Measurements from ENCODE around the gene AGK.

The AGK gene, protein sequence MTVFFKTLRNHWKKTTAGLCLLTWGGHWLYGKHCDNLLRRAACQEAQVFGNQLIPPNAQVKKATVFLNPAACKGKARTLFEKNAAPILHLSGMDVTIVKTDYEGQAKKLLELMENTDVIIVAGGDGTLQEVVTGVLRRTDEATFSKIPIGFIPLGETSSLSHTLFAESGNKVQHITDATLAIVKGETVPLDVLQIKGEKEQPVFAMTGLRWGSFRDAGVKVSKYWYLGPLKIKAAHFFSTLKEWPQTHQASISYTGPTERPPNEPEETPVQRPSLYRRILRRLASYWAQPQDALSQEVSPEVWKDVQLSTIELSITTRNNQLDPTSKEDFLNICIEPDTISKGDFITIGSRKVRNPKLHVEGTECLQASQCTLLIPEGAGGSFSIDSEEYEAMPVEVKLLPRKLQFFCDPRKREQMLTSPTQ

DNA sequence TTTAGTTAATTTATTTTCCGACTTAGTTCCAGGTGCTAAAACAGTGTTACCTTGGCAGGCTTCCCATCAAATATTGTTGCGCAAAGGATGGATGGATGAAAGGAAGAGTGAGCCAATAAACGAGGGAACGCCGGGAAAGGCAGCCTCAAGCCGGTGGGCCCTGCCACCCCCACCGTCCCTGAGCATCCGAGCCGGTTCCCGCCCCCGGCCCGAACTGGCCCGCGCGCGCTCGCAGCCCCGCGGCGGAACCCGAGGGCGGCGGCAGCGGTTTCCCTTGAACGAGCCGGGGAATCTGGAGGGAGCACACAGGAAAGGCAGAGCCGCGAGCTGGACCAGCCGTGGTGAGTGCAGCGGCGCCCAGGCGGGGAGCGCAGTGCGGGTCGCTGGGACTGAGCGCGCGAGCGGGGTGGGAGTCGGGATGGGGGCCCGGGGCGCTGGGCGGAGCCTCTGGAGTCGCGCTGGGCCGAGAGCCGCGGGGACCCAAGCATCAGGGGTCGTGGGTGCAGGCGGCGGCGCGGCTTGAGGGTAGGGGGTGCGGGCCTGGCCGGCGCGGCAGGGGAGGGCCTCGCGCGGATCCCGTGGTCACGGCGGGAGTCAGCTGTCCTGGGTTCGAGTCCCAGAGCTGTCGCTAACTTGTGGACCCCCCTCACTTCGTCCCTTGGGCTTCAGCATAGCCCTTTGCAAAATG lies at the start of gene AGK:
Gene AGK (plus strand): TSS at position 317 of the 688 bp plus-strand sequence. CDS start 4,057 bp downstream, outside the sequence.
- peak; percentile 79 for DNase-seq

DNA sequence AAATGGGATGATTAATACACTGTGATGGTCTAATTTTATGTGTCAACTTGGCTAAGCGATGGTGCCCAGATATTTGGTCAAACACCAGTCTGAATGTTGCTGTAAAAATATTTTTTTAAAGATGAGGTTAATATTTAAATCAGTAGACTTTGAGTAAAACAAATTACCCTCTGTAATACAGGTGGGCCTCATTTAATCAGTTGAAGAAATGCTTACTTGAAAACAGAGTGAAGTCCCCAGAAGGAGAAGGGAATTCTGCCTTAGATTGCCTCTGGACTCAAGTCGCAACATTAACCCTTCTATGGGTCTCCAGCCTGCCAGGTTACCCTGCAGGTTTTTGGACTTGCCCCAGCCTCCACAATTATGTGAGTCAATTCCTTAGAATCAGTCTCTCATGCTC lies 49.8 kb upstream of the AGK start:
- no peak for DNase-seq

DNA sequence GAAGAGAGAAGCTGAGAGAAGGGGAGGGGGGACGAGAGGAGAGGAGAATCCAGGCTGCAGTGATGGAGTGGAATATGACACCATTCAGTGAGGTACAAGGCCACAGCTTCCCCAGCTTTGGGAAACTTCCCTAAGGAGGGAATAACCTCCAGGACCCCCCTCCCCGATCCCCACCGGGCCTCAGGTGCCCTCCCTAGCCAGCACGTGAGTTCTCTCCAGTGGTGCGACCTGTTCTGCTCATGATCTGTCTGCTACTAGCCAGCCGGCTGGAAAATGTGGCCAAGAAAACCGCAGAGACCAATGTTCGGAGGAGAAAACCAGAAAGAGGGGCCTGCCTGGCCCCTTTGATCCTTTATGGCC lies 39.9 kb upstream of the AGK start:
- DNase-seq = no peak

DNA sequence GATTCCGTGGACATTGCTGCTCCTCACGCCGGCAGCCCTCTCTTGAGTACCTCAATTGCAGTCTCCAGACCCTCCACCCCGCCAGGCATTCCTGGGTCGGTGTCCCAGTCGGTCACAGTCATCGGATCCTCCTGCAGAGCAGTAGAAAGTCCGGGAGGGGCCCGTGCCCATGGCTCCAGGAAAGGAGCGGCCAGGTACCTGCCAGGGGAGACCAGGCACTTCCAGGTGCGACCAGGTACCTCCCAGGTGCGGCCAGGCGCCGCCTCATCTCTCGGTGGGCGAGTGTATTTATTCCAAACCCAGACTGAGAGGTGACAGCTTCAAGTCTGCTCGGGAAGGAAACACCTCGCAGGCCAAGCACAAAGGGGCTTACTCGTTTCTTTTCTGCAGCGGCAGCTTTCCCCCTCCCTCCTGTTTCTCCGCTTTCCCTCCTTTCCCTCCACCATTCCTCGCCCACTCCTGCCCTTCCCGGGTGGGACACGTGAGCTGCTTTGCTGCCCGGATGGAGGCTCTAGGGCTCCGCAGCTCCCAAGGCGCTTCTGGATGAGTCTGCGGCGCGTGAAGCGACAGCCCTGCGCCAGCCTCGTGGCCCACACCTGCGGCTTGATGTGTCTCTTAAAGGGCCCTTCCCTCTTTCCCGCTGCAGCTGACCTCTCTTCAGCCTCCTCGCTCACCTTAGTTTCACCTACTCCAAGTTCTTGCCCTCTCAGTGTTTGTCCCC lies 39.4 kb upstream of the AGK start:
- no peak for DNase-seq

DNA sequence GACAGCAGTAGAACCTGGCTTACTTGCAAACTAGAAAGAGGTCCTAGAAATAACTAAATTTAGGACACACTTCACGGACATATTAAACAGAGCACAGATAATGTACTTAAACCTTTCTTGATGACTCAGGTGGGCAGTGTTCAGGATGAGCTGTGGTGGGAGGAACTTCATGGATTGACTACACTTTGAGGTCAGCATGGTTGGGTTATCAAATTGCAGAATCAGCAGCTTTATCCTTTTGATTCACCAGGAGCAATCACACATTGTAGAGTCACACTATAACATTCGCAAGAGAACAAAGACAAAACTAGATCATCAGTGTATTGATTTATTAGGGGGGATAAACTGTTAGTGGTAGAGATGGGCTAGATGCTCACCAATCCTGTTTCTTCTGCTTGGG lies 38.6 kb upstream of the AGK start:
- DNase-seq = no peak

DNA sequence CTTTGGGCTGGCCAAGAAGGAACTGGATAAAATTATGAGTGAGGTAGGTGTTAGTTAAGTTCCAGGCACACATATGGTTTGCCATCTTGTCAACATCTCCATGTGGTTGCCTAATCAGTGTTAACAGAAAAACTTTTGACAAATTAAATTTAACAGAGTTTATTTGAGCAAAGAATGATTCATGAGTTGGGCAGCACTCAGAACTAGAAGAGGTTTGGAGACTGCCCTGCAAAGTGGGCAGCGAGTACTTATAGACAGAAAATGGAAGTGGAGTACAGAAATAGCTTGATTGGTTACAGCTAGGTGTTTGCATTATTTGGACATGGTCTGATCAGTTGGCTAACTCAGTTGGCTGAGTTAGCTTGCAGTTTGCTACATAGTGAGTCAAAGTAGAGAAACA lies 37.5 kb upstream of the AGK start:
- no peak for DNase-seq

DNA sequence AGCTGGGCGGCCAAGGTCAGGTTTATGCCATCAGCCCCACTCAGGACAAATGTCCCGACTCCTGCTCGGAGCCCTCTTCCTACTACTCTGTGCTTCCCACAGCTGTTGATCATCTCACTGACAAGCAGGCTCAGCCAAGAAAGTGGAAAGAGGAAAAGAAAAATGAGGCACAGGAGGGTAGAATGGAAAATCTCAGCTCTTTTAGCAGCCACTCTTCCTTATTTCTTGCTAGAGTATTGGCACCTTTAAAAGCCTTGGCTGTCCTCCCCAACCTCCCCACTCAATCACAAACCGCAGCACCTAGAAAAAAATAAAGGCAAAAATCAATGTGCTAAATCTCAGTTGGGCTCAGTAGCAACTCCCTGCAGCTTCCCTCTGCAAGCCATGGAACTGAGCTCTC lies 35.3 kb upstream of the AGK start:
- no peak for DNase-seq

DNA sequence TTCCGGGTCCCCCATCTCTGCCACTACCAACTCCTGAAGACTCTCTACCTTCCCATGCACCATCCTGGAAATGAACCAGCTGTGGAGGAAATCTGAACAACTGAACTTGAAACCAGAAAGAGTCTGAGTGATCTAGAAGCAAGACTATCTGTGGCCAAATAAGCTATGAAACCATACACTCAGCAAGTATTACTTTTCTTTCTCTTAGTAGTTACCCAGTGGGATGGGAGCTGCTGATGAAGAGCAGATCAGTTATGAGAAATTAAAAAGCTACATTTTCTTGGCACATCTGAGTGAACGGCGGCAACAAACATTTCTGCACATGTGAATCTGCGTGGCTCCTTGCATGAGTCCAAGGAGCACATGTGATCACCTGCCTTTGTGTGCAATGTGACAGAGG lies 31.6 kb upstream of the AGK start:
- DNase-seq = no peak

DNA sequence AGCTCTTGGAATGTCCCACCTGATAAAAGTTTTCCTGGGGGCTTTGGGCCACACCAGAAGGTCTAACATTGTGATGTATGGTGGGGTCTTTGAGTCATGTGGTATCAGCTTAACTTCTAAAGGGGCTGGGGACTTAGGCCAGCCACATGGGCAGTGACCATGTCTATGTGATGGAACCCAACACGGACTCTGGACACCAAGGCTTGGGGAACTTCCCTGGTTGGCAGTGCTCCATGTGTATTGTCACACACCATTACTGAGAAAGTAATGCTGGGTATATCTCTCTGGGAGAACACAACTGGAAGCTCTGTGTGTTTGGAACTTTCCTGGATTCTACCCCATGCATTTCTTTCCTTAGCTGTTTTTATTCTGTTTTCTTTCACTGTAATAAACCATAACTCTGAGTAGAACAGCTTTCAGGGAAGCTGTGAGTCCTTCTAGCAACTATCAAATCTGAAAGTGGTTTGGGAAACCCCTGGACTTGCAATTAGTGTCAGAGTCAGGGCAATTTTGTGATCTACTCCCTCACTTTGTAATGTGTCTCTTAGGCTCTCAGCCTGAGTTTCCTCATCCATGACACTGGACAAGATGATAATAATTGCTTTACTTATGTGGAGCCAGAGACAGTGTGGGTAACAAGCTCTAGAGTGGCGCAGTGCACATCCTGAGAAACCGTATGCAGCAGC lies 28.4 kb upstream of the AGK start:
- DNase-seq = no peak

DNA sequence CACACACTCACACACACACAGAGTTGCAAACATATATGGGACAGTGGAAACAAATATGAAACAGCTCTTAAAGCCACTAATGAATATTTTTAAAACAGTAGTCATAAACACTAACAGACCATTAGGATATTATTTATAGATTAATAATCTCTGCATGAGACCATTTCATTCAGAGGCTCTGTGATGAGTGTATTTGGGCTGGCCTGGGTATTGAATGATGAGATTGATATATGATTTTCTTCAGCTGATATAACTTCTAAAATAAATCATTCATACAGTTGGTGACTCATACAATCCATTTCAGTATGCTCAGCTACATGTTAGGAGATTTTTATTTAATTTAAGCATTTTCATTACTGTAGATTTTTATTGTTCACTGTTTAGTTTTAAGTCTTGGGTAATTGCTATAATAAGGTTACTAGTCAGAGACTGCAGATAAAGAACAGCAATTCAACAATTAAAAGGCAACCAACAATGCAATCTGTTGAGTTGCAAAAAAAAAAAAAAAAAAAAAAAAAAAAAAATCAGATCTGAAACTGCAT lies 25.2 kb upstream of the AGK start:
- DNase-seq = no peak

DNA sequence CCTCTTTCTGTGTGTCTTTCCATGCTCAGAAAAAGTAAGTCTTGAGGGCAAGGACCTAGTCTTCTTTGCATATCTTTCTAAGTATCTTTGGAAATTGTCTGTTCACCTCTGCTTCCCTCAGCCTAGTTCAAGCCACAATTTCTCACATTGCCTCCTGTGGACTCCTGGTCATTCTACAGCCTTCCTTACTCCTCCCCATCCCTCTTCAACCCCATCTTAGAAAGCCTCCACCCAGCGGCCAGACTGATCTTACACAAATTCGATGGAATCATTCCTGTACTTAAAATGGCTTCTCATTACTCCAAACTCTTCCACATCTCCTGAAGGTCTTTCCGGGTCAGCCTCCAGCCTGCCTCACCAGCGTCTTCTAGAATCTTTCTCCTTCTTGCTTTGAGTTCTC lies 24.1 kb upstream of the AGK start:
- DNase-seq = no peak

DNA sequence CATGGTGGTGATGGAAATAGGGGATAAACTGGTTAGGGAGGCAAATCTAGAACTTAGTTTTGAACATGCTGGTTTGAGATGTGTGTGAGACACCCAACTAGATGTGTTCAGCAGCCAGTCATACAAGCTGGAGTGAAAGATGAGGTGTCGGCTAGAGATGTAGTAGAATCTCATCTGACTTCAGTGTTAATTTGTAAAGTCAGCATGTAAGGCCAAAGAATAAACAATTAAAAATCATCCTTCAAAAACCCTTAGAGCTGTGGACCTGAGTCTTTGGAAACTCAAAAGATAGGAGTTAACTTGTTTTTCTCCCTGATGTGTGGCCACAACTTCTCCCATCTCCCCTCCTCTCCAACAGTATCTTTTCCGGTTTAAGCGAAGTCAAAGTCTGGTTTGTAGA lies 22.8 kb upstream of the AGK start:
- DNase-seq = no peak

DNA sequence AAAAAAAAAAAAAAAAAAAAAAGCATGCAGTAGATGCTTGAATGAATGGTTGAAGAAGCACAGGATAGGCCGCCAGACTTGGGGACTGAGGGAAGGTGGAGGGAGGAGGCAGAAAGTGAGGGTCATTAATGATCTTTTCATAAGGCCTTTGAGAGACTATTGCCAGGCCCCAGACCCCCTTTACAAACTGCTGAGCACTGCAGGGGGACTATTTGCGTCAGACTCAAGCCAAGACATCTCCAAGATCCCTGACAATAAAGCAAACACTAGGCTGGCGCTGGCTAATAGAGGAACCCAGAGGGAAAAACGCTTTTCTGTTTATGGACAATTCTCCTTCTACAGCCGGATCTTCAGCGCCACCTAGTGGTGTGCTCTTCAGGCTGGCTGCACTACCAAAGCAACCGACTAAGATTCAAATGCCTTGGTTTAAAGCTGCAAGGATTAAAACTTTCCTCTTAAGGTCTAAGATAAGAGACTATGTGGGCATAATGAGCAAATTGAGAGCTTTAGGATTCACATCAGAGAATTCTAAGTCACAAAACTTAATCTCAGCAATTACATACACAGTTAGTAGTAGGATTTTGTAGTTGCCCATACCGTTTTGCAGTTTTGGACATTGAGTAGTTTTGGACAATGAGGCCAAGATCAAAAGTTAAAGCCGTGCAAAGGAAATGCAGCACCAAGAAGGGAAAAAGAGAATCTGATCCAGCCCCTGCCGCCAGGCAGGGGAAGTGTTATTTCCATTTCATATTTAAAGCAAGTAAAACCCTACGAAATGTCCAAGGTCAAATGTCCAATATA lies 17.9 kb upstream of the AGK start:
- peak; percentile 65 for DNase-seq

DNA sequence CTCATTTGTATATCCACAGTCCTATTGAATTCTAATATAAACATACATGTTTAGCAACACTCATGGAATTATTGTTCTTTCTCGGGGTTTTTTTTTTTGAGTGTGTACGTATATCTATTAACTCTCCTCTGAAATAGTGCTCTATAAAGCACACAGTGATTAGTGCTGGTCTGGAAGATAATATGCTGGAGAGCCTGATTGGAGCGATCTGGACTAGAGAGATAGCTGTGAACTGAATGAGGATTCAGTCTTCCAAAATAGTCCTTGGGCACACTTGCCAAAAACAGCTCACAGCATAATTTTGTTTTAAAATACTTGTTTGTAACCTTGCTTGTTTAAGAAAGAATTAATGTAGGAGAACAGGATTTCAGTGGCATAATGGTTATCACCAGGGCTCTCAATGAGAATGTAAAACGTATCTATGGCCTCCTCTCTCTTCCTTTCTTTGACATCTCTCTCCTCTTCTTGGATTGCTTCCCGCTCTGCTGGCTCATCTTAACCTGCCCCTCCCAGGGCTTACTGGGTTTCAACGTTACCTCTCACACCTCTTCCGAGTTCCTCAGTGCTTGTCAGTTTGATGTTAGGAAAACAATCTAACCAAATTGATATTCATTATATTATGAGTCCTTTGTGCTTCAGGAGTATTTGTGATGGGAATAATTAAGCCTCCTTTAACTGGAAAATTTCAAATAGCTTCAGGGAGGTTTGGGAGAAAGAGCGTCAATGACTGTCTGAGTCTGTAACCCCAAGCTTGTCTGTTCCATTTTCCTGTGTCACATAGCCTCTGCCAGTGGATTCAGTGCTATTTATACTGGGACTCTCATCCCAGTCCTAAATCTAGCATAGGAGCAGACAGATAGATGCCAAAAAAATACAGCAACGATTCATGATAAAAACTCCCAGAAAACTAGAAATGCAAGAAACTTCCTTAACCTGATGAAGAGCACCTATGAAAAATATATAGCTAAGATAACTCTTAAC lies 16.2 kb upstream of the AGK start:
- no peak for DNase-seq

DNA sequence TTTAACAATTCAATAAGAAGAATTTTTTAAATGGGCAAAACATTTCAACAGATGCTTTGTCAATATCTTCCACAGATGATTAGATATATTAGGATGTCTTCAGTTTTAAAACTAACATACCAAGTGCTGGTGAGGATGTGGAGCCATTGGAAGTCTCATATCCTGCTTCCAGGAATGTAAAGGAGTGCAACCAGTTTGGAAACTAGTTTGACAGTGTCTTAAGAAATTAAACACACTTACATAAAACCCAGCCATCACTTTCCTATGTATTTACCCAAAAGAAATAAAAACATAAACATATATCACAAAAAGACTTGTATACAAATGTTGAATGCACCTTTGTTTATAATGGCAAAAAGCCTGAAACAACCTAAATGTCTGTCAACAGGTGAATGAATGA lies 13.3 kb upstream of the AGK start:
- no peak for DNase-seq

DNA sequence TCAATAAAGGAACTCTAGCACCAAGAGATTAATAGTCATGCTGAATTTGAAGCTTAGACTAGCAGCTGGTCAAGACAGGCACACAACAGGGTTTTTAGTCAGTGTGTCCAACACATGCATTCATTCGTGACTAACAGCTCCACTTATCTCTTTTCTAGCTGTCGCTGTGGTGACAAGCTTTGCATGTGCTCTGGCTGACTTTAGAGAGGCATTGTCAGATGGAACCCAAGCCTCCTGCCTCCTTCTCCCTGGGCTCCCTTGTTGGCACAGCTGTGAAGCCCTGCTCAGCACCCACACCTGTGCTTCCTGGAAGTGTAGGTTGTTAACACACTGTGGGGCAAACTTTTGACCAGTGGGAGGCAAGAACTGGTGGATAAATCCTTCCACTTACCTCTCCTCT lies 9.8 kb upstream of the AGK start:
- no peak for DNase-seq

DNA sequence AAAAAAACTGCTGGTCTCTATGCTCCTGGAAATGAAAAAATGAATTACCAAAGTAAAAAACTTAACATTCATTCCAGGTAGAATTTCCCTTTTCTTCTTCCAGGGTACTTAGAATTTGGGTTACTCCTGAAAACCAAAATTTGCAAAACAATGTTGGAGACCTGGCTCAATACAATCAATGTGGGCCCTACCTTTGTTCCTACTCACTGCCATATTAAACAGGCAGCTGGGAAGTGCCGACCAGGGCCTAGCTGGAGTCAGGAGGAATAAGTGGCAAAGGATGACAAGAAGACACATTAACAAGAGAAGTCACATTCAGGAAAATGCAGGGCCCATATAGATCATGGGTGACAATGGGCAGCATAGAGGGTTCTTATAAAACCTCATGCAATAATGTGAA lies 6.4 kb upstream of the AGK start:
- no peak for DNase-seq

DNA sequence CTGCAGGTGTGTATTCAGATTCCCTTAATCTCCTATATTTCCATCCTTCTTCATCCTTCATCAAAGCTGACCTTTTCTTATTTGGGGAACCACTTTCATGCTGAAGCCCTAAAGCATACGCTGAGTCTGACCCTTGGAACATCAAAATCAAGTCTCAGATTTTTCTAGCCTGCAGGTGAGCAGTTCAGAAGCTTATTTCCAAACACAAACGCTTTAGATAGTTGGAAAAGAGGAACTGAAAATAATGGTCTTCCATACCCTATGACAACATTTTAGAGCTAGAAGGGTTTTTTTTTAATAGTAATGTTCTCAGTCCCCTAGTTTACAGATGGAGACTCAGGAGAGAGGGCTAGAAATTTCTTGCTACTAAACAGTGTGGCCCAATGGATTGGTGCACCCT lies 1.6 kb upstream of the AGK start:
- DNase-seq = no peak

DNA sequence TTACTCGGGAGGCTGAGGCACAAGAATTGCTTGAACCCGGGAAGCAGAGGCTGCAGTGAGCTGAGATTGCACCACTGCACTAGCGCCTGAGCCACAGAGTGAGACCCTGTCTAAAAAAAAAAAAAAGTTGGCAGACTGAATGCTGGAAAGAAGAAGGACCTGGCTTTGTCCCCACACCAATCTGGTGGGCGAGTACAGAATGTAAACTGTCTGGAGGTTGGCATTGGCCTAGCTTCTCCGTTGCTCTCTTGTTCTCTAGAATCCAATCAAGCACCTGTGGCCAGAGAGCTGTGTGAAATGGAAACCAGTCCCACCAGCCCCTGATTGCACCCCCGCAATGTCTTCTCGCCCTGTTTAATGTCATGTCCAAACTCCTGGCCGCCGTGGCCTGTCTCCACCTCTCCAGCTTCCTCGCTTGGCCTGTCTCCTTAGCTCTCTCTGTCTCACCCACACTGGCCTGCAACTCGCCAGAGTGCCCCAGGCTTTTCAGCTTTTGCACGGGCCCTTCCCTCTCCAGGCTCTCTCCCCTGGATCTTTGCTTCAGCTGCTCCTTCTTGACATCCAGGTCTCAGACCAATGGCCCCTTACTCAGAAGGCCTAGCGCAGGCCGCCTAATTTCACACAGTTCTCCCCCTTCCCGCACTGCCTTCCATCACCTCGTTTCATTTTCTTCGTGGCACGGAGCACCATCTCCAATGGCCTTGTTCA lies 670 bp upstream of the AGK start:
- DNase-seq = peak; percentile 11

DNA sequence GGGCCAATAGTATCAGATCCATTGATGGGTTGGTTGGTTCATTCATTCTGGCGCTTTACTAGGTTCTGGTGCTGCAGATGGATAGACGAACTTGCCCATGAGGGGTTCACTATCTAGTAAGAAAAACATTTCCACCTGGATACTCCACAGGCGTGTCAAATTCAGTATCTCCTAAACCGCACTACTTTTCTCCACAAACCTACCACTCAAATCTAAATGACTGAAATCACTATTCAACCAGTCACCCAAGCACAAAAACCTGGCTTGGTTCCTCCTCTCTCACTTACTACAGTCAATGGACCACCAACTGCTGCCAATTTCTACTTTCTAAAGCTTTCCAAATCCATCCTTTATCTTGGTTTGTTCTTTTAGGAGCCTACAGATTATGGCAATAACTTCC lies 572 bp downstream of the AGK start:
- DNase-seq = no peak

Data from activated naive CD4-positive, alpha-beta T cell treated with anti-CD3 and anti-CD28 coated beads, Interleukin-2, amount 50 U/mL, for 16 hours (primary cell).